ENCODE measurements around the gene VIT. TPM values are rescaled to one million over a fixed set of nuclear protein-coding genes. Genes with fewer than 3 reads are reported as not detected.

The VIT gene
- total RNA-seq, 1 donor from 2014 or later = not detected

- Histone ChIP-seq H2AFZ (ENCODE audit: low read depth, low read length) (no peak overlapping the region), H3K4me1 (ENCODE audit: insufficient read depth, low read length) (no peaks in the 10 kb centered on the region), H3K36me3 (ENCODE audit: insufficient read depth, low read length) (no peaks in the 10 kb centered on the region), H3K9me3 (ENCODE audit: insufficient read depth, low read depth, low read length) (no peaks in the 10 kb centered on the region), H3K4me2 (ENCODE audit: low read length) (no peak overlapping the region), H3K9ac (ENCODE audit: low read length) (no peak overlapping the region), H3K27ac (ENCODE audit: low read depth, low read length) (no peak overlapping the region), H3K4me3 (ENCODE audit: insufficient read depth, low read depth, low read length) (no peak overlapping the region), H4K20me1 (ENCODE audit: insufficient read depth, low read length) (no peaks in the 10 kb centered on the region), H3K79me2 (ENCODE audit: insufficient read depth, low read length) (no peaks in the 10 kb centered on the region), H3K27me3 (ENCODE audit: insufficient read depth, low read length) (no peaks in the 10 kb centered on the region)
- FAIRE-seq = no peak
- Mint-ChIP-seq H3K4me1 (ENCODE audit: low read depth, unreplicated experiment) (peaks cover 10% of the 10 kb centered on the region), H3K27ac (ENCODE audit: unreplicated experiment) (no peak overlapping the region), H3K4me3 (ENCODE audit: unreplicated experiment) (no peak overlapping the region), H3K36me3 (ENCODE audit: low read depth, unreplicated experiment) (no peaks in the 10 kb centered on the region), H3K9me3 (ENCODE audit: unreplicated experiment) (peaks cover 1% of the 10 kb centered on the region), H3K27me3 (ENCODE audit: low read depth, unreplicated experiment) (peaks cover 10% of the 10 kb centered on the region)
- TF ChIP-seq EZH2 (IDR thresholded peaks at IDR 0.05; ENCODE audit: insufficient read depth, low read length) (no peak), CTCF (IDR thresholded peaks at IDR 0.05; ENCODE audit: insufficient read depth, low read depth, low read length) (no peak)
- no peak for DNase-seq (ENCODE audit: low read depth)
Observed at GRCh38 chr2:36798724-36799123, 102.2 kb downstream of the VIT start.

DNA sequence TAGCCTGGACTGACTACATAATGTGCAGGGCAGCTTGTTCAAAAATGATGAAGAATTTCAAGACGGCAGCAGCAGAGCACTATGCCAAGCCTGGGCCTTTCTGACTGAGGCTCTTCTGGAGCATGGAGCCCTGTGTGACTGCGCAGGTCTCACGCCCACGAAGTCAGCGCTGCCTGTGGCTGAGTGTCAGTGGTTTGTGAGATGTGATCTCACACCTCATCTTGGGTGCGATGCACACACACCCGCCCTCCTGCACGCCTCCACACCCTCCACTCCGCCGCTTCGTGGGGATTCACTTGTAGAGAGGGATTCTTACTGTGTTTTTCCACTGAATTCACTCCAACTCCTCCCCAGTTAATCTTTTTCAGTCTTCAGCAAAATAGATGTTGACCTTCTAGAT is 103.9 kb downstream of the VIT start:
- H3K36me3 ChIP-seq (ENCODE audit: insufficient read depth, low read length) = no peaks in the 10 kb centered on the region
- no peaks in the 10 kb centered on the region for H3K27me3 ChIP-seq (ENCODE audit: insufficient read depth, low read length)
- DNase-seq (ENCODE audit: low read depth) = no peak
- H3K27me3 Mint-ChIP-seq (ENCODE audit: low read depth, unreplicated experiment) = peaks cover 10% of the 10 kb centered on the region
- no peak overlapping the region for H3K4me2 ChIP-seq (ENCODE audit: low read length)
- no peak overlapping the region for H3K27ac ChIP-seq (ENCODE audit: low read depth, low read length)
- no peaks in the 10 kb centered on the region for H3K36me3 Mint-ChIP-seq (ENCODE audit: low read depth, unreplicated experiment)
- H3K4me3 Mint-ChIP-seq (ENCODE audit: unreplicated experiment) = no peak overlapping the region
- FAIRE-seq = no peak
- no peaks in the 10 kb centered on the region for H3K79me2 ChIP-seq (ENCODE audit: insufficient read depth, low read length)
- H3K4me1 Mint-ChIP-seq (ENCODE audit: low read depth, unreplicated experiment) = peaks cover 10% of the 10 kb centered on the region
- no peak overlapping the region for H2AFZ ChIP-seq (ENCODE audit: low read depth, low read length)
- no peak overlapping the region for H3K27ac Mint-ChIP-seq (ENCODE audit: unreplicated experiment)
- no peak overlapping the region for H3K4me3 ChIP-seq (ENCODE audit: insufficient read depth, low read depth, low read length)
- H3K9me3 Mint-ChIP-seq (ENCODE audit: unreplicated experiment) = peaks cover 1% of the 10 kb centered on the region
- no peaks in the 10 kb centered on the region for H3K9me3 ChIP-seq (ENCODE audit: insufficient read depth, low read depth, low read length)
- H4K20me1 ChIP-seq (ENCODE audit: insufficient read depth, low read length) = no peaks in the 10 kb centered on the region
- no peak overlapping the region for H3K9ac ChIP-seq (ENCODE audit: low read length)
- TF ChIP-seq CTCF (IDR thresholded peaks at IDR 0.05; ENCODE audit: insufficient read depth, low read depth, low read length) = no peak
- no peak for TF ChIP-seq EZH2 (IDR thresholded peaks at IDR 0.05; ENCODE audit: insufficient read depth, low read length)
- no peaks in the 10 kb centered on the region for H3K4me1 ChIP-seq (ENCODE audit: insufficient read depth, low read length)

DNA sequence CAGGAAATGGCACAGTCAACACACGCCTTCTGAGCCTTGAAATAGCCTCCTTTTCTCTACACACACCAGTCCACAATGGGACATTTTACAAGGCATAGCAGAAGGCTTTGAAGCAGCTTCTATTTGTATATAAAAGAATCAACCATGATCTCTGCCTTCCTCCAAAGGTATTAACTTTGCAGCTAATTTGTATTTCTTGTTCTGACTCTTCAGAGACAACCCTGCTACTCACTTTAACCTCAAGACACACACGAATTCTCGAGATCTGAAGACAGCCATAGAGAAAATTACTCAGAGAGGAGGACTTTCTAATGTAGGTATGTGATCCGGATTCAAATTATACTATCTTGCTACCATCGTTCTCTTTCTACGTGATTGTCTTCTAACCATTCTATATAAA is 104.6 kb downstream of the VIT start:
- Histone ChIP-seq H4K20me1 (ENCODE audit: insufficient read depth, low read length) (no peaks in the 10 kb centered on the region), H3K4me3 (ENCODE audit: insufficient read depth, low read depth, low read length) (no peak overlapping the region), H3K9me3 (ENCODE audit: insufficient read depth, low read depth, low read length) (no peaks in the 10 kb centered on the region), H3K9ac (ENCODE audit: low read length) (no peak overlapping the region), H3K27me3 (ENCODE audit: insufficient read depth, low read length) (no peaks in the 10 kb centered on the region), H2AFZ (ENCODE audit: low read depth, low read length) (no peak overlapping the region), H3K27ac (ENCODE audit: low read depth, low read length) (no peak overlapping the region), H3K79me2 (ENCODE audit: insufficient read depth, low read length) (no peaks in the 10 kb centered on the region), H3K4me1 (ENCODE audit: insufficient read depth, low read length) (no peaks in the 10 kb centered on the region), H3K36me3 (ENCODE audit: insufficient read depth, low read length) (no peaks in the 10 kb centered on the region), H3K4me2 (ENCODE audit: low read length) (no peak overlapping the region)
- peaks cover 10% of the 10 kb centered on the region for H3K27me3 Mint-ChIP-seq (ENCODE audit: low read depth, unreplicated experiment)
- DNase-seq (ENCODE audit: low read depth) (no peak), FAIRE-seq (no peak)
- TF ChIP-seq EZH2 (IDR thresholded peaks at IDR 0.05; ENCODE audit: insufficient read depth, low read length) = no peak
- TF ChIP-seq CTCF (IDR thresholded peaks at IDR 0.05; ENCODE audit: insufficient read depth, low read depth, low read length) = no peak
- peaks cover 10% of the 10 kb centered on the region for H3K4me1 Mint-ChIP-seq (ENCODE audit: low read depth, unreplicated experiment)
- no peak overlapping the region for H3K4me3 Mint-ChIP-seq (ENCODE audit: unreplicated experiment)
- peaks cover 1% of the 10 kb centered on the region for H3K9me3 Mint-ChIP-seq (ENCODE audit: unreplicated experiment)
- no peak overlapping the region for H3K27ac Mint-ChIP-seq (ENCODE audit: unreplicated experiment)
- H3K36me3 Mint-ChIP-seq (ENCODE audit: low read depth, unreplicated experiment) = no peaks in the 10 kb centered on the region

All from astrocyte (in vitro differentiated cells and primary cell).